Cerebellar nuclear complex (tissue), 1 donor: ENCODE measurements around the gene REM2.
"Not testable (repeated sequence)": the region's sequence is repeated elsewhere in the genome, so short reads cannot be mapped to it uniquely, and the experiment has no call there.

Experiments used
- DNase-seq, 2 experiments: peaks; one replicate each; lab custom pipeline; 2025; lab: John Stamatoyannopoulos, UW

REM2 gene

GRCh38 chr14:22848351-22849164 lies 34.5 kb upstream of the REM2 start:
- no peak for DNase-seq

- no peak for DNase-seq
Observed at GRCh38 chr14:22849212-22849819, 33.7 kb upstream of the REM2 start.

- no peak for DNase-seq
Observed at GRCh38 chr14:22850944-22851764, 31.9 kb upstream of the REM2 start.

GRCh38 chr14:22852178-22852577 lies 30.8 kb upstream of the REM2 start:
- DNase-seq, result not testable (repeated sequence)

GRCh38 chr14:22852599-22852939 lies 30.5 kb upstream of the REM2 start:
- DNase-seq, result no peak

- no peak for DNase-seq
Observed at GRCh38 chr14:22852940-22853767, 29.9 kb upstream of the REM2 start.

- DNase-seq, result not testable (repeated sequence)
Observed at GRCh38 chr14:22854296-22854695, 28.7 kb upstream of the REM2 start.

- no peak for DNase-seq
Observed at GRCh38 chr14:22854963-22855724, 27.9 kb upstream of the REM2 start.

- DNase-seq, result no peak
Observed at GRCh38 chr14:22856428-22856827, 26.6 kb upstream of the REM2 start.

GRCh38 chr14:22860377-22860776 lies 22.6 kb upstream of the REM2 start:
- not testable (repeated sequence) for DNase-seq

GRCh38 chr14:22861651-22862050 lies 21.4 kb upstream of the REM2 start:
- no peak for DNase-seq

GRCh38 chr14:22864979-22865378 lies 18.0 kb upstream of the REM2 start:
- DNase-seq, result no peak

- no peak for DNase-seq
Observed at GRCh38 chr14:22865424-22866405, 17.3 kb upstream of the REM2 start.

- no peak for DNase-seq
Observed at GRCh38 chr14:22866874-22867273, 16.1 kb upstream of the REM2 start.

- DNase-seq, result no peak
Observed at GRCh38 chr14:22870811-22871223, 12.2 kb upstream of the REM2 start.

- DNase-seq, result no peak
Observed at GRCh38 chr14:22871224-22872032, 11.6 kb upstream of the REM2 start, which contains the start of gene LRP10. TSS of gene LRP10 (plus strand) at chr14:22871740. CDS start at chr14:22872304, 564 bp downstream.

GRCh38 chr14:22872033-22872832 lies 10.8 kb upstream of the REM2 start:
- no peak for DNase-seq
